HEK293T (cell line): ENCODE results near the gene MGMT.

Experiments used
- CTCF ChIA-PET: fragments of 350-600 bp; formaldehyde crosslinking; extraction: SDS; loops from one replicate; lab custom pipeline; 2021; ENCODE audit warnings: antibody characterized with exemption, inconsistent platforms; lab: Yijun Ruan, JAX
- POLR2A ChIA-PET: fragments of 350-600 bp; formaldehyde crosslinking; extraction: SDS; loops from one replicate; lab custom pipeline; 2020; ENCODE audit warnings: antibody characterized with exemption, inconsistent platforms; lab: Yijun Ruan, JAX
- DNase-seq: peaks from one replicate; pipeline ENCODE4 v3.0.0; 2012; ENCODE audit warnings: mixed read lengths; ENCODE audit errors: extremely low spot score
- ARNT ChIP-seq: fragments of 450-650 bp; IDR thresholded peaks from 2 replicates; pipeline ENCODE4 v1.6.1; 2017; ENCODE audit warnings: mild to moderate bottlenecking
- BHLHE40 ChIP-seq: fragments of 450-650 bp; IDR thresholded peaks from 2 replicates; pipeline ENCODE4 v1.6.1; 2016; ENCODE audit warnings: mild to moderate bottlenecking, moderate library complexity, borderline replicate concordance
- CTBP1 ChIP-seq: fragments of 450-650 bp; IDR thresholded peaks from 2 replicates; pipeline ENCODE4 v1.6.1; 2016; ENCODE audit warnings: borderline replicate concordance
- ELF4 ChIP-seq: fragments of 450-650 bp; IDR thresholded peaks from 2 replicates; pipeline ENCODE4 v1.6.1; 2017; ENCODE audit warnings: antibody characterized with exemption
- FOXA1 ChIP-seq: fragments of 450-650 bp; IDR thresholded peaks from 2 replicates; pipeline ENCODE4 v1.6.1; 2016; ENCODE audit warnings: mild to moderate bottlenecking
- FOXK2 ChIP-seq: fragments of 450-650 bp; IDR thresholded peaks from 2 replicates; pipeline ENCODE4 v1.6.1; 2016; ENCODE audit warnings: mild to moderate bottlenecking
- FOXM1 ChIP-seq: fragments of 450-650 bp; IDR thresholded peaks from 2 replicates; pipeline ENCODE4 v1.6.1; 2017; ENCODE audit warnings: mild to moderate bottlenecking, borderline replicate concordance
- HDGF ChIP-seq: fragments of 450-650 bp; IDR thresholded peaks from 2 replicates; pipeline ENCODE4 v1.6.1; 2017; ENCODE audit warnings: antibody characterized with exemption, borderline replicate concordance
- L3MBTL2 ChIP-seq: fragments of 450-650 bp; conservative IDR thresholded peaks from 2 replicates; pipeline ENCODE4 v1.6.1; 2016; ENCODE audit warnings: mild to moderate bottlenecking
- LEF1 ChIP-seq: fragments of 450-650 bp; IDR thresholded peaks from 2 replicates; pipeline ENCODE4 v1.6.1; 2017; ENCODE audit warnings: mild to moderate bottlenecking, borderline replicate concordance
- NFRKB ChIP-seq: fragments of 450-650 bp; IDR thresholded peaks from 2 replicates; pipeline ENCODE4 v1.6.1; 2016; ENCODE audit warnings: mild to moderate bottlenecking, moderate library complexity
- PKNOX1 ChIP-seq: fragments of 450-650 bp; IDR thresholded peaks from 2 replicates; pipeline ENCODE4 v1.6.1; 2016
- SP1 ChIP-seq: fragments of 450-650 bp; IDR thresholded peaks from 2 replicates; pipeline ENCODE4 v1.6.1; 2017
- SUZ12 ChIP-seq: fragments of 450-650 bp; IDR thresholded peaks from 2 replicates; pipeline ENCODE4 v1.6.1; 2016; ENCODE audit warnings: mild to moderate bottlenecking
- TARDBP ChIP-seq: fragments of 450-650 bp; IDR thresholded peaks from 2 replicates; pipeline ENCODE4 v1.6.1; 2016
- ZNF384 ChIP-seq: fragments of 450-650 bp; IDR thresholded peaks from 2 replicates; pipeline ENCODE4 v1.6.1; 2016

The MGMT gene

GRCh38 chr10:129583831-129584230, 116.8 kb downstream of the MGMT start:
- TF ChIP-seq FOXK2 (no peak), ZNF384 (no peak), ELF4 (no peak), SUZ12 (no peak), NFRKB (no peak), PKNOX1 (no peak), FOXA1 (no peak), SP1 (no peak), BHLHE40 (no peak), L3MBTL2 (no peak), LEF1 (no peak)
- ChIA-PET POLR2A (interaction anchor here (0.6 kb wide), 1 partner anchor 207 kb away, joined by 4 read pairs; no protein-coding TSS in a partner anchor), CTCF (no interaction called here)
- DNase-seq: no peak

- POLR2A ChIA-PET: no interaction called here
- CTCF ChIA-PET: no interaction called here
- no peak for DNase-seq
- TF ChIP-seq TARDBP (no peak), FOXK2 (no peak), NFRKB (no peak), SP1 (no peak), ZNF384 (no peak), LEF1 (no peak), BHLHE40 (no peak), FOXM1 (no peak), L3MBTL2 (no peak), ARNT (no peak), HDGF (no peak), SUZ12 (no peak), PKNOX1 (no peak), CTBP1 (no peak), FOXA1 (no peak), ELF4 (no peak)
Observed at GRCh38 chr10:129586898-129587443, 119.9 kb downstream of the MGMT start.

- no peak for DNase-seq
- TF ChIP-seq SUZ12 (no peak), CTBP1 (no peak), BHLHE40 (no peak), ZNF384 (no peak), FOXK2 (no peak), PKNOX1 (no peak), FOXM1 (no peak), FOXA1 (no peak), ELF4 (no peak), TARDBP (no peak), LEF1 (no peak), SP1 (no peak), ARNT (no peak), HDGF (no peak), L3MBTL2 (no peak), NFRKB (no peak)
- ChIA-PET CTCF (no interaction called here), POLR2A (no interaction called here)
Observed at GRCh38 chr10:129589546-129589945, 122.5 kb downstream of the MGMT start.

GRCh38 chr10:129593953-129594352, 126.9 kb downstream of the MGMT start:
- TF ChIP-seq SUZ12 (no peak), TARDBP (no peak), SP1 (no peak), FOXK2 (no peak), ARNT (no peak)
- POLR2A ChIA-PET: no interaction called here
- no peak for DNase-seq
- CTCF ChIA-PET: no interaction called here

- CTCF ChIA-PET: no interaction called here
- TF ChIP-seq ZNF384 (no peak), TARDBP (no peak), NFRKB (no peak)
- POLR2A ChIA-PET: no interaction called here
Observed at GRCh38 chr10:129594811-129595210, 127.8 kb downstream of the MGMT start.

GRCh38 chr10:129598413-129598812, 131.4 kb downstream of the MGMT start:
- POLR2A ChIA-PET: no interaction called here
- no peak for TF ChIP-seq ARNT
- no peak for TF ChIP-seq L3MBTL2
- no peak for TF ChIP-seq BHLHE40
- TF ChIP-seq CTBP1: no peak
- TF ChIP-seq PKNOX1: no peak
- no peak for TF ChIP-seq ELF4
- TF ChIP-seq TARDBP: no peak
- no peak for TF ChIP-seq FOXM1
- no peak for TF ChIP-seq HDGF
- no peak for TF ChIP-seq NFRKB
- no peak for TF ChIP-seq FOXA1
- no peak for TF ChIP-seq ZNF384
- no peak for TF ChIP-seq SUZ12
- no peak for TF ChIP-seq FOXK2
- no peak for TF ChIP-seq SP1
- TF ChIP-seq LEF1: no peak
- CTCF ChIA-PET: no interaction called here
- DNase-seq: no peak

More at GRCh38 chr10:129594811-129595210, 127.8 kb downstream of the MGMT start:
- no peak for DNase-seq
